GM21717 (cell line): ENCODE results near the gene DMPK.
"Not testable (repeated sequence)": the region's sequence is repeated elsewhere in the genome, so short reads cannot be mapped to it uniquely, and the experiment has no call there.

Experiments
- ATAC-seq: cut with Tn5 transposase; IDR thresholded peaks from one replicate; pipeline ENCODE4 v1.9.1; 2021; ENCODE audit warnings: mild to moderate bottlenecking, moderate library complexity; ENCODE audit not compliant: unreplicated experiment

DMPK gene

GRCh38 chr19:45752639-45753038, 29.7 kb downstream of the DMPK start:
- no peak for ATAC-seq

GRCh38 chr19:45751483-45751882, 30.8 kb downstream of the DMPK start:
- ATAC-seq, result not testable (repeated sequence)

- no peak for ATAC-seq
Measured at GRCh38 chr19:45747513-45747912, 34.8 kb downstream of the DMPK start.

GRCh38 chr19:45746866-45747265, 35.4 kb downstream of the DMPK start:
- ATAC-seq, result no peak

- ATAC-seq, result no peak
Measured at GRCh38 chr19:45745606-45746005, 36.7 kb downstream of the DMPK start.

- ATAC-seq, result no peak
Measured at GRCh38 chr19:45742969-45743368, 39.3 kb downstream of the DMPK start.

GRCh38 chr19:45739498-45740439, 42.5 kb downstream of the DMPK start:
- ATAC-seq, result no peak

GRCh38 chr19:45733160-45733810, 49.0 kb downstream of the DMPK start, which contains the start of gene MEIOSIN:
MEIOSIN (plus strand) TSS chr19:45733439; CDS start chr19:45735377, 1,938 bp downstream.
- ATAC-seq, result no peak

GRCh38 chr19:45730368-45731288, 51.7 kb downstream of the DMPK start, which contains the start of gene FBXO46:
FBXO46 (minus strand) TSS chr19:45730896; CDS start chr19:45713495, 17,401 bp downstream.
- ATAC-seq, result peak; percentile 87

GRCh38 chr19:45729800-45730290, 52.4 kb downstream of the DMPK start:
- no peak for ATAC-seq

- not testable (repeated sequence) for ATAC-seq
Measured at GRCh38 chr19:45728683-45729082, 53.6 kb downstream of the DMPK start.

- ATAC-seq, result not testable (repeated sequence)
Measured at GRCh38 chr19:45720065-45720464, 62.2 kb downstream of the DMPK start.
